GM13976 (cell line): Measurements from ENCODE around the gene FBXW7.

ENCODE experiments used
- DNase-seq: peaks from one replicate; pipeline ENCODE4 v3.0.0; 2012; ENCODE audit warnings: low spot score
- CTCF ChIP-seq: IDR thresholded peaks from 2 replicates; pipeline ENCODE4 v1.5.1; 2012; ENCODE audit warnings: borderline replicate concordance, mild to moderate bottlenecking; ENCODE audit not compliant: insufficient read depth; ENCODE audit errors: extremely low read depth, missing control alignments, control extremely low read depth
- in situ Hi-C: fragments of 300-500 bp; cut with MboI; formaldehyde crosslinking; loops from one replicate; pipeline ENCODE4 v1.12.0; 2022; ENCODE audit warnings: low sequenced_read_pairs, mixed read lengths, inconsistent platforms; ENCODE audit not compliant: unreplicated experiment

Gene FBXW7

GRCh38 chr4:152577708-152578396 lies 42.0 kb upstream of the FBXW7 start:
- TF ChIP-seq CTCF: no peak
- in situ Hi-C loops: no loop called here
- no peak for DNase-seq

GRCh38 chr4:152575533-152575932 lies 39.6 kb upstream of the FBXW7 start:
- in situ Hi-C loops: no loop called here
- no peak for TF ChIP-seq CTCF
- no peak for DNase-seq

- DNase-seq: no peak
- in situ Hi-C loops: no loop called here
- TF ChIP-seq CTCF: no peak
Measured at GRCh38 chr4:152573861-152574260, 38.0 kb upstream of the FBXW7 start.

- in situ Hi-C loops: no loop called here
- no peak for DNase-seq
- no peak for TF ChIP-seq CTCF
Measured at GRCh38 chr4:152572417-152573086, 36.7 kb upstream of the FBXW7 start.

GRCh38 chr4:152571770-152572169 lies 35.9 kb upstream of the FBXW7 start:
- in situ Hi-C loops: no loop called here
- no peak for DNase-seq
- no peak for TF ChIP-seq CTCF

GRCh38 chr4:152571296-152571695 lies 35.4 kb upstream of the FBXW7 start:
- DNase-seq: no peak
- in situ Hi-C loops: no loop called here
- no peak for TF ChIP-seq CTCF
